ENCODE results near the gene EIF4EBP3.

GRCh38 chr5:140550147-140551079 lies 3.0 kb downstream of the EIF4EBP3 start:
- TF ChIP-seq CTCF (conservative IDR thresholded peaks at IDR 0.05; ENCODE audit: low read length) (no peak), EZH2phosphoT487 (IDR thresholded peaks at IDR 0.05; ENCODE audit: borderline replicate concordance, low read depth, low read length) (no peak)
